ENCODE measurements around the gene IGHMBP2. TPM values are rescaled to one million over a fixed set of nuclear protein-coding genes. Genes with fewer than 3 reads are reported as not detected.
A peak's percentile ranks its signal among the peaks of the same experiment; 100 is the strongest.

The IGHMBP2 gene
- total and polyA plus RNA-seq, 8 donors, result 8.5 to 41.3 (median 12.4) TPM

DNA sequence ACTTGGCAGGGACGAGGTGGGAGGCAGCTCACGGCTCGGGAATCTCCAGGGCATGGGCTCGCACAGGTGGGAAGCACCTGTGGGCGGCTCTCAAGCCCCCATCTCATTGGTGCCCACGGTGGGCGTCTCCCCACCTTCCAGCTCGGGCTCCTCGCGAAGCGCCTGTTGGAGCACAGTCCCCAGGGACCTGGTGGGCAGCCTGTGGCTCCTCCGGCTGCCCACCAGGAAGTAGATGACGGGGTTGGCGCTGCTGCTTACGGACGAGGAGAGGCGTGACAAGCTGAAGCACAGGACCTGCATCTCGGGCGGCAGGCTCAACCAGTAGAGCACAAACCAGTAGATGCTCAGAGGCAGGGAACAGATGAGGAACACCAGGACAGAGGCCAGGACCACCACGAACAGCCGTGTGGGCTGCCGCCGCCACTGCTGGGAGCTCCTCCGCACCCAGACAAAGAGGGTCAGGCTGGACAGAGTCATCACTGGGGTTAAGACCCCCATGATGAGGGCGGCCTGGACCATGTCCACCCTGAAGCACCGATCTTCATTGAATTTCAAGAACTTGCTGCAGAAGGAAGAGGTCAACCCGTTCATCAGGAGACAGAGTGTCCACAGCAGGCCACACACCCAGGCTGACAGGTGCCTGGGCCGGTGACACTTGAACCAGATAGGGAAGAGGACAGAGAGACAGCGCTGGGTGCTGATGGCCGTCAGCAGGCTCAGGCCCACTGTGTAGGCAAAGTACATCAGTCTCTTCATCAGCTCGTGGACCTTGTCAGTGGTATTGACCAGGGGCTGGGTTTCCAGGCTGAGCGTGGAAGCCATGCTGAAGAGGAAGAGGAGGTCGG is 76.5 kb downstream of the IGHMBP2 start:
- WGBS, 2 donors, result 66 to 73% methylated on average over 32 to 33 of the region's 33 CpGs
- TF ChIP-seq, protein P1, sequence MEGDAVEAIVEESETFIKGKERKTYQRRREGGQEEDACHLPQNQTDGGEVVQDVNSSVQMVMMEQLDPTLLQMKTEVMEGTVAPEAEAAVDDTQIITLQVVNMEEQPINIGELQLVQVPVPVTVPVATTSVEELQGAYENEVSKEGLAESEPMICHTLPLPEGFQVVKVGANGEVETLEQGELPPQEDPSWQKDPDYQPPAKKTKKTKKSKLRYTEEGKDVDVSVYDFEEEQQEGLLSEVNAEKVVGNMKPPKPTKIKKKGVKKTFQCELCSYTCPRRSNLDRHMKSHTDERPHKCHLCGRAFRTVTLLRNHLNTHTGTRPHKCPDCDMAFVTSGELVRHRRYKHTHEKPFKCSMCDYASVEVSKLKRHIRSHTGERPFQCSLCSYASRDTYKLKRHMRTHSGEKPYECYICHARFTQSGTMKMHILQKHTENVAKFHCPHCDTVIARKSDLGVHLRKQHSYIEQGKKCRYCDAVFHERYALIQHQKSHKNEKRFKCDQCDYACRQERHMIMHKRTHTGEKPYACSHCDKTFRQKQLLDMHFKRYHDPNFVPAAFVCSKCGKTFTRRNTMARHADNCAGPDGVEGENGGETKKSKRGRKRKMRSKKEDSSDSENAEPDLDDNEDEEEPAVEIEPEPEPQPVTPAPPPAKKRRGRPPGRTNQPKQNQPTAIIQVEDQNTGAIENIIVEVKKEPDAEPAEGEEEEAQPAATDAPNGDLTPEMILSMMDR (IDR thresholded peaks at IDR 0.05), result no peak
- no peaks in the 10 kb centered on the region for H3K36me3 ChIP-seq
- DNase-seq, result peak in 2 of 6 donors; percentile 5 to 43
- intact Hi-C loops (cut with DNase I), result no loop called here
- no peaks in the 10 kb centered on the region for H3K9me3 ChIP-seq
- no peak for ATAC-seq
- no peak for FAIRE-seq
- no peaks in the 10 kb centered on the region for H3K4me1 ChIP-seq
- H3K4me3 ChIP-seq, result no peak overlapping the region
- no peak overlapping the region for H3K27ac ChIP-seq
- H3K27me3 ChIP-seq, result no peaks in the 10 kb centered on the region

GRCh38 chr11:68980776-68981065 is 77.0 kb downstream of the IGHMBP2 start, which contains the start of gene MRGPRD:
Gene MRGPRD (minus strand): TSS chr11:68980986. CDS start chr11:68980986, 0 bp downstream.
- Histone ChIP-seq H3K27ac (no peak within 1 kb of the TSS), H3K9me3 (no peaks in the 10 kb centered on the region), H3K27me3 (no peaks in the 10 kb centered on the region), H3K4me3 (no peak within 1 kb of the TSS), H3K36me3 (no peaks in the 10 kb centered on the region), H3K4me1 (no peaks in the 10 kb centered on the region)
- peak in 1 of 6 donors; percentile 6 for DNase-seq
- no peak for ATAC-seq
- intact Hi-C loops (cut with DNase I), result no loop called here
- TF ChIP-seq, protein P1 (IDR thresholded peaks at IDR 0.05), result no peak
- no peak for FAIRE-seq
- 63 to 77% methylated on average over 8 of the region's 8 CpGs for WGBS, 2 donors

- TF ChIP-seq, protein P1 (IDR thresholded peaks at IDR 0.05), result no peak
- no peak for DNase-seq
- no peak overlapping the region for H3K27ac ChIP-seq
- no peak overlapping the region for H3K4me3 ChIP-seq
- ATAC-seq, result no peak
- no peaks in the 10 kb centered on the region for H3K36me3 ChIP-seq
- H3K9me3 ChIP-seq, result no peaks in the 10 kb centered on the region
- H3K27me3 ChIP-seq, result no peaks in the 10 kb centered on the region
- FAIRE-seq, result no peak
- intact Hi-C loops (cut with DNase I), result no loop called here
- 68 to 70% methylated on average over 2 of the region's 2 CpGs for WGBS, 2 donors
- no peaks in the 10 kb centered on the region for H3K4me1 ChIP-seq
Observed at GRCh38 chr11:68982134-68982533, 78.4 kb downstream of the IGHMBP2 start.

- 62 to 79% methylated on average over 6 of the region's 6 CpGs for WGBS, 2 donors
- FAIRE-seq, result no peak
Observed at GRCh38 chr11:68983801-68984200, 80.1 kb downstream of the IGHMBP2 start.

More at GRCh38 chr11:68983801-68984200, 80.1 kb downstream of the IGHMBP2 start:
- Histone ChIP-seq H3K4me3 (no peak overlapping the region), H3K27ac (no peak overlapping the region), H3K9me3 (no peaks in the 10 kb centered on the region), H3K27me3 (no peaks in the 10 kb centered on the region), H3K36me3 (no peaks in the 10 kb centered on the region), H3K4me1 (no peaks in the 10 kb centered on the region)
- intact Hi-C loops (cut with DNase I), result no loop called here
- TF ChIP-seq, protein P1 (IDR thresholded peaks at IDR 0.05), result no peak
- ATAC-seq, result no peak
- no peak for DNase-seq

All from pancreas (tissue), 10 donors.